HG03460 (cell line): Measurements from ENCODE around the gene FAM162A.

Experiments
- ATAC-seq: cut with Tn5 transposase; IDR thresholded peaks from one replicate; pipeline ENCODE4 v1.9.1; 2021; ENCODE audit not compliant: unreplicated experiment

The FAM162A gene

DNA sequence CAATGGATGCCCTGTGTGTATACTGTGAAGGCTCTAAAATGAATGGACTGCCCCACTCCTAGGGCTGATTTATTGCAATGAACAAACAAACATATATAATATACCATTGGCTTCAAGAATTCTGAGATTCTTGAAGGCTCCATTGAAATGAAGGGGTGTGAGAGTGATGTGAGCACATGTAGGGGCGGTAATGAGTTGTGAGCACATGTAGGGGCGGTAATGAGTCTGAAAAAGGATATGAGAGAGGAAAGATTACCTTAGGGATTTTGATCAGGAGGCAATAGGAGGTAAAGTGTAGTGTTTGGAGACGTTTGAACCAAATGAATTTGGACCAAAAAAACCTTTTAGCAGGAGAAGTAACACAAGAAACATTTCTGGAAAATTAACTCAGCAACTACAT, 3.7 kb downstream of the FAM162A start:
- ATAC-seq: no peak

DNA sequence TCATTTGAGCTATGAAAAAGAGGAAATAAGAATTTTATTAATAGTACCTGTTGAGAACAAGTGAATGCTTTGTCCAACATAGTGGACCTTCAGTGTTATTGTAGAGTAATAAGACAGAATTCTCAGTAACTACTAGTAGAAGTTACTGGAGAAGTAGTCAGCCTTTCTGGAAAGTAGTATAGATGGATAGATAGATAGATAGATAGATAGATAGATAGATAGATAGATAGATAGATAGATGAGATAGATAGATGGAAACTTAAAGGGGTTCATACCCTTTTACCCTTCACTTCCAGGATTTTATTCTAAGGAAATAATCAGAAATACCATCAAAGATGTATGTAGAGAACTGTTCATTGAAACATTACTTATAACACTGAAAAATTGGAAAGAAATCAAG, 5.2 kb downstream of the FAM162A start:
- no peak for ATAC-seq

DNA sequence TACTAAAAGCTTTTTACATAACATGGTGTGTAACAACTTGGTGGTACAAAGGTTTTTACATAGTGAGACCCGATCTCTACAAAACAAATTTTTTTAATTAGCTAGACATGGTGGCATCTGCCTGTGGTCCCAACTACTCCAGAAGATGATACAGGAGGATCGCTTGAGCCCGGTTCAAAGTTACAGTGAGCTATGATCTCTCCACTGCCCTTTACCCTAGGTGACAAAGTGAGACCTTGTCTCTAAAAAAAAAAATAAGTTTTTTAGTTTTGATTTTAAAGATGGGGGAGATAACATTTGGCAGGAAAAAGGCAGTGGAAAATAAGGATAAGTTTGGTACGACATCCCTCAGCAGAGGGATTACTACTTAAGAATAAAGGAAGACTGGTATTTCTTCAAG, 5.9 kb downstream of the FAM162A start:
- ATAC-seq: no peak

DNA sequence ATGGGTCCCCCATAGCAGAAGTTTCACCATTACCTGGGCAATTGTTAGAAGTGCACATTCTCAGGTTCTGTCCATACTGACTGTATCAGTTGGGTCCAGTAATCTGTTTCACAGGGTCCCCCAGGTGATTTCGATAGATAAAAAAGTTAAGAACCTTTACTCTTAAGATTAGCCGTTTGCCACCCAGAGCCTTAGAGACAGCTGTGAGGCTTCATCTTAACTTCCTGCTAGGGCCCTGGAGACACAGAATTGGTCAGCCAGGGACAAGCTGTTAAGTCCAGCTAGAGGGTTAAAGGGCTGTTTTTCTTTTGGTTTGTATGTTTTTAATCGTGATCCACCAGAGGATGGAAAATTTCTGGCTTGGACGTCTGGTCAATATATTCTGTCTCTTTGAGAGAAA, 6.7 kb downstream of the FAM162A start:
- ATAC-seq: no peak

DNA sequence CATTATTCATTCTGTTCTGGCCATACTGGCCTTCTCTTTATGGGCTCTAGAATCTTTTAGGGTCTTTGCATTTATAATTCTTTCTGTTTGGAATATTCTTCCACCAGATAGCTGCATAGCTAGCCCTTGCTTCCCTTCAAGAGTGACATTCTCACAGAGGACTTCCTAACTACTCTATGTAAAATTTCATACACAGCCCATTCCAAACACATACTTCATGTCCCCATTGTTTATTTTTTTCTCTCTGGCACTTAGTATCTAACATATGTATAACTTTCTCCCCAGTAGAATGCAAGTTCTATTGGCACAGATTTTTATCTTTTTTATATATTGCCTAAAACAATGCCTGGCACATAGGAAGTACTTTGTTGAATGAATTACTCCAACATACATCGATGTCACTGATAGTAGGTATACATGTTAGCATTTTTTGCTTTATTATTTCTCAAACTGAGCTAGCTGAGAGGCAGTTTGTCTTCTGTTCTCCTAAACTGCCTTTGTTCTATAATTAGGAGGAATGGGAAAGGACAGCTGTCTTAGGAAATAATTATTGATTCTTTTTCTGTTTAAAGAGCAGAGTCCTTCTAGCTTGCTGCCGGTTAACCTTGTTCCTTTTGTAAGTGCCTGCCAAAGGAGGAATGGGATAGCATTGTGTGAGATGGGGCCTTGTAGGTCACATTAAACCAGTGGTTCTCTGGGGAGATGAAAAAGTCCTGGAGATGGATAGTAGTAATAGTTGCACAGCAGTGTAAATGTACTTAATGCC, 7.9 kb downstream of the FAM162A start:
- no peak for ATAC-seq

DNA sequence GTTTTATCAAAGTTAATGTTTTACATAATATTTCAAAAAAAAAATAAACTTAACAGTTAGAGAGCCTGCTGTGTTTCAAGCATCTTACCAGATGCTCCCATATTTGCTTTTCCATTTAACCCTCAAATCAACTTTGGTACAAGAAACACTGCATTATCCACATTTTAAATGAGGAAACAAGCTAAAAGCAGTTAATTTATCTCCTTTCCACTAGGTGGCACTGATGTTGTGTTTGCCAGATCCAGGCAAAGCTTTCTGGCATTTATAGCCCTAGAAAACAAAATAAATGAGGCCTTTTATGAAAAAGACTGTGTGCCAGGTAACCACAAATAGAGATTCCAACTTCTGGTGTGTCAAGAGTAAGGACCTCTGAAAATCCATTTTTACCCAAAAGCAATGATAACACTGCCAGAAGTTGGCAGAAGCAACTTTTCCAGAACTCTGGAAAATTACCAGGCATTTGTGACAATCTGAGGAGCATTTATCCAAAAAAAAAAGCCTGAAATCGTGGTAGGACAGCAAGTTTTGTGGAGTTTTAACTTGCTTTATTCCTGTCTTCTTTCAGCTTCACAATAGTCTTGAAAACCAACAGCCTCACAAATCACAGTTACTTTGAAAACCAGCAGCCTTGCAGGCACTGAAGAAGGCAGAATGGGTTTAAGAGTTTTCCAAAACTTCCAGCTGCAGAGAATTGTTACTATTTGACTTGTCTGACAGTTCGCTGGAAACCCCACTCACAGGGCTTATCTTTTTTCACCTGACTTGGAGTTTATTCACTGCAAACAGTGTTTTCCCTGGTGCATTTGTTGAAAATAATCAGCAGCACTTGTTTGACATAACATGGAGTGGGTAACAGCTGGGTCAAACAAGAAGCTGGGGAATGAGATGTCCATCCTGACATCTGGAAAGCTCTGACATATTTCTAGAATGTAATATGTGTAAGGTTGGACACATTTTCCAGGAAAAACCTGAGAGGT, 9.2 kb downstream of the FAM162A start:
- ATAC-seq: no peak

DNA sequence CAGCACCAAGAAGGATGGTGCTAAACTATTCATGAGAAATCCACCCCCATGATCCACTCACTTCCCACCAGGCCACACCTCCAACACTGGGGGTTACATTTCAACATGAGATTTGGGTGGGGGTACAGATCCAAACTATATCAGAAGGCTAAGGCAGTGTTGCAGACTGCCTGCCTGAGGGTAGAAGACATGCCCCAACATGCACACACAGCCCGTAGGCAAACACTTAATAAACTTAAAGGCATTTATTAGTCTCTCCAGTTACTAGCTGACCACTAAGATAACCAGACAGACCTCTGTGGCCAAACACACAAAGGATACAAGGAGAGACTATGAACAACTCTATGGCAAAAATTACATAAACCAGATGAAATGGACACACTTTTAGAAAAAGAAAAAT, 10.2 kb downstream of the FAM162A start:
- no peak for ATAC-seq

DNA sequence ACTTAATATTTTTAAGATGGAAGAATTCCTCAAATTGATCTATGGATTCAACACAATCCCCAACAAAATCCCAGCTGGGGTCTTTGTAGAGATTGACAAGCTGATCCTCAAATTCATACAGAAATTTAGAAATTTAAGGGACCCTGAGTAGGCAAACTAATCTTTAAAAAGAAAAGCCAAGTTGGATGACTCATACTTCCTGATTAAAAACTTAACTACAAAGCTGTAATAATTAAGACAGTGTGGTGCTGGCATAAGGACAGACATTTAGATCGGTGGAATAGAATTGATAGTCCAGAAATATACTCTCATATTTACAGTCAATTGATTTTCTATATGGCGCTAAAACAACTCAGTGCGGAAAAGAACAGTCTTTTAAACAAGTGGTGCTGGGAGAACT, 11.6 kb downstream of the FAM162A start:
- no peak for ATAC-seq

DNA sequence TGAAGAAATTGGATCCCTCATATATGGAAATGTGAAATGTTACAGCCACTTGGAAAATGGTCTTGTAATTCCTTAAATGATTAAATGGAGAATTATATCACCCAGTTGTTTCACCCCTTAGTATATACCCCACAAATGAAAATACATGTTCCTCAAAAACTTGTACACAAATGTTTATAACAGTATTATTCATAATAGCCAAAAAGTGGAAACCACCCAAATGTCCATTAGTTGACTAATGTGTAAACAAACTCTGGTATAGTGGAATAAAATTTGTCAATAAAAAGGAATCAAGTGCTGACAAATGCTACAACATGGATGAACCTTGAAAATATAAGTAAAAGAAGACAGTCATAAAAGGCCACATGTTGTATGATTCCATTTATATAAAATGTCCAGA, 12.5 kb downstream of the FAM162A start:
- no peak for ATAC-seq

DNA sequence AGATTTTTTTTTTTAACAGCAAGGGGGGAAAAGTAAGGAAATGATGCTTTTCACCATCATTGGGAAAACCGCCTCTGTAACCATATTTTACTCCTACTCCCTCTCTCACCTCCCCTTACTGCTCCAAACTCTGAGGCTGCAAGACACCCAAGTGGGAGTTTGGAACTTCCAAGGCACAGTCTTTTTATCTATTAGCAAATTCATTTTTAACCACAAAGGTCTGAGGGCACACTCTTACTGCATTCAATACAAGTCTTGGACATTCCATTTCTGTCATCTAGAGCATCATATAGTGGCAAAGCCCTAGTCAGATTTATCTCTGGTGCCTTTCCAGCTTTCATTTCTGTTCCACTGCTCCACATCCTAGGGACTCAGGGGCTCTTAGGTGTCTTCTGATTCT, 13.2 kb downstream of the FAM162A start:
- ATAC-seq: no peak

DNA sequence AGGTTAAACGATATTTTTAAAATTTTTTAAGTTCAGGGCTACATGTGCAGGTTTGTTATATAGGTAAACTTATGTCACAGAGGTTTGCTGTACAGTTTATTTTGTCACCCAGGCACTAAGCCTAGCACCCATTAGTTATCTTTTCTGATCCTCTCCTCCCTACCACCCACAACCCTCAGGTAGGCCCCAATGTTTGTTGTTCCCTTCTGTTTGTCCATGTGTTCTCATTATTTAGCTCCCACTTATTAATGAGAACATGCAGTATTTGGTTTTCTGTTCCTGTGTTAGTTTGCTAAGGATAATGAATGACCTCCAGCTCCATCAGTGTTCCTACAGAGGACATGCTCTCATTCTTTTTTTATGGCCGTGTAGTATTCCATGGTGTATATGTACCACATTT, 14.9 kb downstream of the FAM162A start:
- no peak for ATAC-seq

DNA sequence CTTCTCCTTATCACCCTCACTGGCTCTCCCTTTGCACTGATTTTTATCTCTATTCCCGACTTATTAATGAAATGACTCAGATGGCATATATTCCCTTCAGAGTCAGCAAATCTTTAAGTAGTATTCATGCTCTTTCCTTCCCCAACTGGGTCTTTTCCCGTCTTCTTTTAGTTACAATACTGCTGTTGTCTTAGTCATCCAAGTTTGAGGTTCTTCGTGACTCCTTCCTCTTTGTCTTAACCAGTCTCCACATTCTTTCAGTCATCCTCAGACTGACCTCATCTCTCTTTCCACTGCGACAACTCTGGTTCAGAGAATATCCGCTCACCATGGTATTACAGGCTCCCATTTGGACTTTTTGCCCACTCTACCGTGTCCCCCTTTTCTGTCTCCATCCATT, 19.5 kb downstream of the FAM162A start:
- no peak for ATAC-seq

DNA sequence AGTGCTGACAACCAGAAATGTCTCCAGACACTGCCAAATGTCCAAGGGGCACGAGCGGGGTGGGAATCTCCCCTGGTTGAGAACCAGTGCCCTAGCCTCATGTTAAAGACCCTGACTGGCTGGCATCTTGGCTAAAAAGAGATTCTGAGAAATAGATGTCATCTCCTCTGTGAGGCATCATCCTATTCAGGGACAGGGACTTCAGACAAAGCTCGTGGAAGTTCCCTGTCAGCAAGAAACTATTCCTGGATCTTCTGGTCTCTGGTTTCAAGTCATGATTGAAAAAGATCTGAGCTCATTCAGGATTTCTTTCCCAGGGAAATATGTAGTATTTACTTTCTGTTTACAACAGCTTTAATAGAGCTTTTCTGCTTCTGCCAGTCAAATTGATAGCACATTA, 21.0 kb downstream of the FAM162A start:
- ATAC-seq: no peak

DNA sequence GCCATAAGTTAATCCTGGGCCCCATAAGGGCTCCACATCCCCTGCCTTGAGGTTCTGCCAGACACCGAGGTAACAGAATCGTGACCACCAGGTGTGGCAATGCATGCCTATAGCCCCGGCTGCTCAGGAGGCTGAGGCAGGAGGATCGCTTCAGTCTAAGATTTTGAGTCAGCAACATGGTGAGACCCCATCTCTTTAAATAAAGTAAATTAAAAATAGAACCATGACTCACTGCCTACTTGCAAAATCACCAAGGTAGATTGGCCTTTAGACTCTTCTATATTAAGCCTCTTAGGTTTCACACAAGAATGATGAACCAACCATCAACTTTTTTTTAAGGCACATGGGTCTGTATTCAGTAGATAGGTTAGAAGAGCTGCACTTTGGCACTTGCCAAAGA, 22.2 kb downstream of the FAM162A start:
- no peak for ATAC-seq

DNA sequence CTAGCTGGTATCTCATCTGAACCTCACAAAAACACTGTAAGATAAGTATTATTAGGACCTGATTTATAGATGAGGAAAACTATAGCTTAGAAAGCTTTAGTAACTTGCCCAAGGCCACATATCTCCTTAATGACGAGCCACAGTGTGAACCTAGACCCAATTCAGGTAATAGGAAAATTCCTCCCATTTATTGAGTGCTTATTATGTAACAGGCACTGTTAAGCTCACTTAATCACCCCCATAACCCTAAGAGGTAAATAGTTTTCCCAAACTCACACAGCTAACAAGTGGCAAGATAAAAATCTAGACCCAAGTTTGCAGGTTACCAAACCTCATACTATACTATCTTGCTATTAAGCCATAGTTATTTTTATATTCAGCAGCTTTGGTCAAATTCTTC, 24.0 kb downstream of the FAM162A start:
- ATAC-seq: no peak

DNA sequence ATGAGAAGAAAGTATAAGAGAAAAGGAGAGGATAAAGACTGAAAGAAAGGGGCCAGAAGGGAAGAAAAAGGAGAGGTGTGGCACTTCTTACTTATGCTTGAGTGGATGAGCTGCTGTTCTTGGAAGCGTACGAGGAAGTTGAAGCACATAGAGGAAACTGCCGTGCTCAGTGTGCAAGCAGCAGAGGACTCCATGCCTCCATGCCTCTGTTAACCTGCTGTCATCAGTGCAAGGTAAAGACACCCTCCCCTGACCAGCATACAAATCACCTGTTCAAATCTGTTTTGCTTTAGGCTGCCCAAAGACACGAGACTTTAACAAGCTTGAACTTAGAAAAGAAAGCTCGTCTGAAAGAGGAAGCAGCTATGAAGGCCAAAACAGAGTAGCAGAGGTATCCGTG, 25.5 kb downstream of the FAM162A start:
- no peak for ATAC-seq

DNA sequence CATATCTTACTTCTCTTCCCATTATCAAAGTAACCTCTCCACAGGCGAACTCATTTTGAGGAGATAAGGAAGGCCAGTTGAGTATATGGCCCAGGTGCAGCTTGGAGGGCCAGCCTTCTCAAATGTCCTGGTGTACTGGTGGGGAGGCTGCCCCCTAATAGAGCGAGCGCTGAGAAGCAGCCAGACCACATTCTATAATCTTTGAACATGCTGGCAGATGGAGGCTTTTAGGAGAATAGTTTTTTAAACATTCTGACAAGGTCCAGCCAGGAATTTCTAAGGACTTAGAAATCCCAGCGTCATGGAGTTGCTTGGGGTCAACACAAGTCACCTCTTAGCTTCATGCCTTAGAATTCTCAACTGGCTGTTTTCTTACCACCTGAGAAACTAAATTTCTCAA, 26.1 kb downstream of the FAM162A start:
- no peak for ATAC-seq

DNA sequence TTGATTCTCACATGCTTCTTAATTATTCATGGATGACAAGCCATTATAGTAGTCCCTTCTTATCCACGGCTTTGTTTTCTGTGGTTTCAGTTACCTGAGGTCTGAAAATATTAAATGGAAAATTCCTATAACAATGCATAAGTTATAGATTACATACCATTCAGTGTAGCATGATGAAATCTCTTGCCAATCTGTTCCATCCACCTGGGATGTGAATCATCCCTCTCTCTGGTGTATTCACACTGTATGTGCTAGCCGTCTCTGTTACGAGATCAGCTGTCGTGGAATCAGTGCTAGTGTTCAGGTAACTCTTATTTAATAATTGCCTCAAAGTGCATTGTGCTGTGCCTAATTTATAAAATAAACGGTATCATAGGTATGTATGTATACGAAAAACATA, 26.7 kb downstream of the FAM162A start:
- no peak for ATAC-seq

DNA sequence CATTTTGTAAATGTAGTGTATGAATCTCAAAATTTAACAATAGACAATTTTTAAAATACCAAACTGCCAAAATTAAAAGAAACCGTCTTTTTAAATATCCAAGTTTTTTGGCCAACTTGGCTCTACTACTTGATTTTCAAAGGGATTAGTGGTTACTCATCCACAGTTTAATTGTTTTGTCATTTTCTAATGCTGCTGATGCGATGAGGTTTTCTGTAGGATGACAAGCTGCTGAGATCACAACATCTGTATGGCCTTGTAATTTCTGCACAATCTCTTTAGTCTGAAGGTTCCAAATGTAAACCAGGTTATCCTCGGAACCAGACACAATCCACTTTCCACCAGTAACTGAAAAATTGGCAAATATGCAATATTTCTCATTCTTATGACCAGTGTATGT, 30.4 kb downstream of the FAM162A start:
- no peak for ATAC-seq

DNA sequence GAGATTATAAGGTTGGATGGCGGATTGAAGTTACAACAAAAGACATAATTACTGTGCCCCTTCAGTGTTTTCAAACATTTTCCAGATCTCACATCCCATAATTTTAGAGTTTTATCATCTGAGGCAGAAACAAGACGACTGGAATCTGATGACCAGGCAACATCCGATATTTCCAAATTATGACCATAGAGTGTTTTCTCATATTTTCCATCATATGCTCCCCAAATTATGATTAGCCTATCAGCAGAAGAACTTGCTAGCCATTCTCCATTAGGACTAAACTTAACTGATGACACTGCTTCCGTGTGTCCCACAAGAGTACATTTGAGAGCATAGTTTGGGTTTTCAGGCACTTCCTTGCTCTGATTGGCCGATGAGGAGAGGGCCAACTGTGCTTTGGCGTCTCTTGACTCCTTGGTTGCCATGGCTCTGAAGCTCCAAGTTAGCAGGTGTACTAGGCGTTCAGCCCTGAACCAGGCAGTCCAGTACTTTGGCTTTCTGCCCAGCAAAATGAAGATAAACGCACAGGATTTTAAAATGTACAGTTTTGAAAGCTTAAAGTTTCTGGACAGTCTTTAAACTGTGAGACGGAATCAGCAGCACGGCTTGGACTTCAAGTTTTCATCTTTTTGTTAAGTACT, 31.2 kb downstream of the FAM162A start:
- ATAC-seq: peak; percentile 57

DNA sequence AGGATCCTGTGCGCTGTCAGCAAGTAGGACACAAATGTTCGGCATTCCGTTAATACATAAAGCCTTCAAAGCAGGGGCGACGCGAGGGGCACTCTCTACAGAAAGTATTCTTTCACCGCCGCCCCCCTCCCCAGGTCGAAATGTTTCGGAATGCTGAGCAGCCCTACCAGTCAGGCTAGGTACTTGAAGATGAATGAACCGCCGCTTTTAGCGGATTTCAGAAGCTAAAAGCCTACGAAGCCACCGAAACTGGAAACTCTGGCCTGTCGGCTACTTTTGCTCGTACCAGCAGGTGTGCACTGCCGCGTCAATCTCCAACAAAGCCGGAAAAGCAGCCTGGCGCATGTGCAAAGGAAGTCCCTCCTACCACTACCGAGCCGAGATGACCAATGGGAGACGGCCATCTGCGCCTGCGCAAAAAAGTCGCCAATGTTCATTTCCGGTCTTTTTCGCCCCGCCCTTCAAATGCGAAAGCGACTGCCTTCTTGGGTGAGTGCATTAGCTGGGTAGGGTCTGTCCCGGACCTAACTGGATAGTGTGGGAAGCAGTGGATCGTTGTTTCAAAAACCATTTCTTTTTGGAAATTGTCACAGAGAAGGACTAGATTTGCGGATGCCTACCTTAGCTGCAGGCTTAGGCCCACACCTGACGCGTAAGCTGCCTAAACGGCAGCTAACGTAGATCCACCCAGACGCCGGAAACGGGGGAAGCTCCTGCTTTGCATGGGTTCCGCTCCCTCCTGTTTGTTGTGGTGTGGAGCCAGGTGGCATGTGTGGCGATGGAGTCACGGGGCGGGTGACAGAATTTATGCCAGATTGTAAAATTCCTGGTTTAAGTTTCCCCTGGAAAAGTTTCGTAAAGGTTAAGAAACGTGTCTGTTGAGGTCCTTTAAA, 32.0 kb downstream of the FAM162A start, which contains the start of gene WDR5B:
Gene WDR5B, minus strand, starts transcription at position 301 of the 893 bp plus-strand sequence. CDS start 534 bp downstream, outside the sequence.
- peak; percentile 87 for ATAC-seq
